ENCODE results near the gene PLP2.
"Not testable (repeated sequence)": the region's sequence is repeated elsewhere in the genome, so short reads cannot be mapped to it uniquely, and the experiment has no call there.

The PLP2 gene

GRCh38 chrX:49148390-49149100 lies 23.2 kb upstream of the PLP2 start:
- H3K36me3 ChIP-seq (ENCODE audit: control insufficient read depth, low read depth, low read length); H3K27ac ChIP-seq (ENCODE audit: low read length); H3K4me1 ChIP-seq (ENCODE audit: control insufficient read depth, low read depth, low read length); H3K9ac ChIP-seq (ENCODE audit: low read length); H3K27me3 ChIP-seq (ENCODE audit: control insufficient read depth, insufficient read depth, low read length); H3K9me3 ChIP-seq (ENCODE audit: control insufficient read depth, low read depth, low read length); H3K4me3 ChIP-seq (ENCODE audit: low read length): not testable (repeated sequence)

DNA sequence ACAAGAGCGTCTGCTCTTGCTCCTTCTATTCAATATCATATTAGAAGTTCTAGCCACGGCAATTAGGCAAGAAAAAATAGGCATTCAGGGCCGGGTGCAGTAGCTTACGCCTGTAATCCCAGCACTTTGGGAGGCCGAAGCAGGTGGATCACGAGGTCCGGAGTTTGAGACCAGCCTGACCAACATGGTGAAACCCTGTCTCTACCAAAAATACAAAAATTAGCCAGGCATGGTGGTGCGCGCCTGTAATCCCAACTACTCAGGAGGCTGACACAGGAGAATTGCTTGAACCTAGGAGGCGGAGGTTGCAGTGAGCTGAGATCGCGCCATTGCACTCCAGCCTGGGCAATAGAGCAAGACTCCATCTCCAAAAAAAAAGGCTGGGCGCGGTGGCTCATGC lies 22.4 kb upstream of the PLP2 start:
- H3K4me3 ChIP-seq (ENCODE audit: low read length); H3K9me3 ChIP-seq (ENCODE audit: control insufficient read depth, low read depth, low read length); H3K4me1 ChIP-seq (ENCODE audit: control insufficient read depth, low read depth, low read length); H3K27ac ChIP-seq (ENCODE audit: low read length); H3K36me3 ChIP-seq (ENCODE audit: control insufficient read depth, low read depth, low read length); H3K27me3 ChIP-seq (ENCODE audit: control insufficient read depth, insufficient read depth, low read length); H3K9ac ChIP-seq (ENCODE audit: low read length): not testable (repeated sequence)

- H3K36me3 ChIP-seq (ENCODE audit: control insufficient read depth, low read depth, low read length), result no peaks in the 10 kb centered on the region
- H3K4me1 ChIP-seq (ENCODE audit: control insufficient read depth, low read depth, low read length), result no peaks in the 10 kb centered on the region
- H3K9me3 ChIP-seq (ENCODE audit: control insufficient read depth, low read depth, low read length), result no peaks in the 10 kb centered on the region
- H3K27ac ChIP-seq (ENCODE audit: low read length), result no peak overlapping the region
- no peak overlapping the region for H3K4me3 ChIP-seq (ENCODE audit: low read length)
- no peak overlapping the region for H3K9ac ChIP-seq (ENCODE audit: low read length)
- no peaks in the 10 kb centered on the region for H3K27me3 ChIP-seq (ENCODE audit: control insufficient read depth, insufficient read depth, low read length)
These were observed 18.2 kb upstream of the PLP2 start for GRCh38 chrX:49153467-49153866.

- peak overlapping the region; percentile 78 for H3K4me3 ChIP-seq (ENCODE audit: low read length)
- no peaks in the 10 kb centered on the region for H3K36me3 ChIP-seq (ENCODE audit: control insufficient read depth, low read depth, low read length)
- no peaks in the 10 kb centered on the region for H3K4me1 ChIP-seq (ENCODE audit: control insufficient read depth, low read depth, low read length)
- H3K9me3 ChIP-seq (ENCODE audit: control insufficient read depth, low read depth, low read length), result no peaks in the 10 kb centered on the region
- H3K9ac ChIP-seq (ENCODE audit: low read length), result no peak overlapping the region
- no peak overlapping the region for H3K27ac ChIP-seq (ENCODE audit: low read length)
- H3K27me3 ChIP-seq (ENCODE audit: control insufficient read depth, insufficient read depth, low read length), result peaks cover 5% of the 10 kb centered on the region
These were observed 16.3 kb upstream of the PLP2 start for GRCh38 chrX:49155243-49155899.

GRCh38 chrX:49155900-49156837 lies 15.5 kb upstream of the PLP2 start:
- H3K36me3 ChIP-seq (ENCODE audit: control insufficient read depth, low read depth, low read length), result no peaks in the 10 kb centered on the region
- H3K27ac ChIP-seq (ENCODE audit: low read length), result no peak overlapping the region
- H3K4me3 ChIP-seq (ENCODE audit: low read length), result peak overlapping the region; percentile 78
- peak overlapping the region; percentile 62 for H3K9ac ChIP-seq (ENCODE audit: low read length)
- H3K27me3 ChIP-seq (ENCODE audit: control insufficient read depth, insufficient read depth, low read length), result peaks cover 5% of the 10 kb centered on the region
- H3K4me1 ChIP-seq (ENCODE audit: control insufficient read depth, low read depth, low read length), result no peaks in the 10 kb centered on the region
- no peaks in the 10 kb centered on the region for H3K9me3 ChIP-seq (ENCODE audit: control insufficient read depth, low read depth, low read length)

GRCh38 chrX:49157194-49157593 lies 14.5 kb upstream of the PLP2 start:
- H3K9ac ChIP-seq (ENCODE audit: low read length), result no peak overlapping the region
- H3K9me3 ChIP-seq (ENCODE audit: control insufficient read depth, low read depth, low read length), result no peaks in the 10 kb centered on the region
- H3K27ac ChIP-seq (ENCODE audit: low read length), result no peak overlapping the region
- no peak overlapping the region for H3K4me3 ChIP-seq (ENCODE audit: low read length)
- no peaks in the 10 kb centered on the region for H3K36me3 ChIP-seq (ENCODE audit: control insufficient read depth, low read depth, low read length)
- H3K27me3 ChIP-seq (ENCODE audit: control insufficient read depth, insufficient read depth, low read length), result peaks cover 14% of the 10 kb centered on the region
- H3K4me1 ChIP-seq (ENCODE audit: control insufficient read depth, low read depth, low read length), result no peaks in the 10 kb centered on the region

- H3K27me3 ChIP-seq (ENCODE audit: control insufficient read depth, insufficient read depth, low read length), result peaks cover 27% of the 10 kb centered on the region
- no peaks in the 10 kb centered on the region for H3K9me3 ChIP-seq (ENCODE audit: control insufficient read depth, low read depth, low read length)
- H3K36me3 ChIP-seq (ENCODE audit: control insufficient read depth, low read depth, low read length), result no peaks in the 10 kb centered on the region
- no peak overlapping the region for H3K27ac ChIP-seq (ENCODE audit: low read length)
- no peak overlapping the region for H3K9ac ChIP-seq (ENCODE audit: low read length)
- H3K4me1 ChIP-seq (ENCODE audit: control insufficient read depth, low read depth, low read length), result no peaks in the 10 kb centered on the region
- H3K4me3 ChIP-seq (ENCODE audit: low read length), result no peak overlapping the region
These were observed 10.8 kb upstream of the PLP2 start for GRCh38 chrX:49160908-49161307.

DNA sequence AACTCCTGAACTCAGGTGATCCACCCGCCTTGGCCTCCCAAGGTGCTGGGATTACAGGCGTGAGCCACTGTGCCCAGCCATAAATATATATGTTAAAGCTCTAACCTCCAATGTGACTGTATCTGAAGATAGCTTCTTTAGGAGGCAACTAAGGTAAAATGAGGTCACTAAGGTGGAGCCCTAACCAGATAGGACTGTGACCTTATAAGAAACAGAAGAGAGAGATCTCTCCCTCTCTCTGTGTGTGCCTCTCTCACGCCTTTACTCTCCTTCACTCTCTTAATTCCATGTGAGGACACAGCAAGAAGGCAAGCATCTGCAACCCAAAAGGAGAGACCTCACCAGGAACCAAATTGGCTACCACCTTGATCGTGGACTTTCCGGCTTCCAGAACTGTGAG lies 10.1 kb upstream of the PLP2 start:
- Histone ChIP-seq H3K27ac (ENCODE audit: low read length) (no peak overlapping the region), H3K36me3 (ENCODE audit: control insufficient read depth, low read depth, low read length) (no peaks in the 10 kb centered on the region), H3K27me3 (ENCODE audit: control insufficient read depth, insufficient read depth, low read length) (peaks cover 27% of the 10 kb centered on the region), H3K4me3 (ENCODE audit: low read length) (no peak overlapping the region), H3K9me3 (ENCODE audit: control insufficient read depth, low read depth, low read length) (no peaks in the 10 kb centered on the region), H3K4me1 (ENCODE audit: control insufficient read depth, low read depth, low read length) (no peaks in the 10 kb centered on the region), H3K9ac (ENCODE audit: low read length) (no peak overlapping the region)

DNA sequence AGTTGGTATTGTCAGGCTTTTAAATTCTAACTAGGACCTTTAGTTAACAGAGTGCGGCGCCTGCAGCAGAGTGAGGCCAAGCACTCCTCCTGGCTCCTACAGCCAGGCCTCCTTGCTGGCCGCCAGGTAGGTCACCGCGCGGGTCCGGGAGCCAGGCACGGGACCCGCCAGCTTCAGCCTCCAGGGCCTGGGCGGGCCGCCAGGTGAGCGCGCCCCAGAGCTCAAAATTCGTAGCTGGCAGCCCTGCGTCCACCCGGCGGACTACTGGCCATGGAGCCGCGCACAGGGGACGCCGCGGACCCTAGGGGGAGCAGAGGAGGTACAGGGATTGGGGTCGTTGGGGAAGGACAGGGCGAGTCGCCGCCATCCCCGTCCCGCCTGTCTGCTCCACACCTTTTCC lies 9.1 kb upstream of the PLP2 start, which contains the start of gene MAGIX:
Gene MAGIX, plus strand, starts transcription at position 139 of the 400 bp plus-strand sequence. Its CDS starts 132 bp downstream, at position 271.
- Histone ChIP-seq H3K9ac (ENCODE audit: low read length) (no peak within 1 kb of the TSS), H3K4me3 (ENCODE audit: low read length) (peak within 1 kb of the TSS; percentile 65), H3K27me3 (ENCODE audit: control insufficient read depth, insufficient read depth, low read length) (peaks cover 27% of the 10 kb centered on the region), H3K9me3 (ENCODE audit: control insufficient read depth, low read depth, low read length) (no peaks in the 10 kb centered on the region), H3K36me3 (ENCODE audit: control insufficient read depth, low read depth, low read length) (no peaks in the 10 kb centered on the region), H3K4me1 (ENCODE audit: control insufficient read depth, low read depth, low read length) (peaks cover 3% of the 10 kb centered on the region), H3K27ac (ENCODE audit: low read length) (no peak within 1 kb of the TSS)

DNA sequence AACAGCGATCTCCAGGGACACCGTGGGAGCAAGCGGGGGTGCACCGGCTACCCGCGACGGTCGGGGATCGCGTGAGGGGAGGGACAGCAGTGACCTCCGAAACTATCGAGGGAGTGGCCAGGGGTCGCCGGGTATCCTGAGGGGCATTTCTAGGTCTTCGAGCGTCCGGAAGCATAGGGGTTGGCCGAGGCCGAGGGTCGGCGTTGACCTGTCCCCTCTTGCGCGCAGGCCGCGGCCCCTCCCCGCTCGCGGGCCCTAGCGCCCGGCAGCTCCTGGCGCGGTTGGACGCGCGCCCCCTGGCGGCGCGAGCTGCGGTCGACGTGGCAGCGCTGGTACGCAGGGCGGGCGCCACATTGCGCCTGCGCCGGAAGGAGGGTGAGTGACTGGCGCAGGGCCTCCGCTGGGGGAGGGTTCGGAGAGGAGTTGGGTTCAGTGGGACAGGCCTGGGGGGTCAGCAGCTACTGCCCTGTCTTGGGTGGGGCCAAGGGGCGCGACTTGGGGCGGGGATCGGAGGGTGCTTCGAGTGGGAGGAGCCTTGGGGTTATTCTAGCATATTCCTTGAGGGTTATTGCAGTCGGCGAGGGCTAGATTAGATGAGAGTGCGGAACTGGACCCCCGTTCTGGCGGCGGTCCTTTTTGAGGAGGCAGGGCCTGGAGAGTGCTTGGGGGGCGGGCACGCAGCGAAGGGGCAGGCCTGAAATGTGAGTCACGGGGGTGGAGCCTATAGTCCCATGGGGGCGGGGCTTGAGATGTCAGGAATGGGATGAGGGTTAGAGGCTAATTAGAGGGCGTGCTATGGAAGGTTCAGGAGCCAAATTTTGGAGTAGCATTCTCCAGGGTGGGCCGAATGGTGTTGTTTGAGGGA lies 7.9 kb upstream of the PLP2 start:
- Histone ChIP-seq H3K9me3 (ENCODE audit: control insufficient read depth, low read depth, low read length) (no peaks in the 10 kb centered on the region), H3K36me3 (ENCODE audit: control insufficient read depth, low read depth, low read length) (no peaks in the 10 kb centered on the region), H3K27me3 (ENCODE audit: control insufficient read depth, insufficient read depth, low read length) (peaks cover 26% of the 10 kb centered on the region), H3K4me3 (ENCODE audit: low read length) (peak overlapping the region; percentile 65), H3K27ac (ENCODE audit: low read length) (no peak overlapping the region), H3K9ac (ENCODE audit: low read length) (peak overlapping the region; percentile 42), H3K4me1 (ENCODE audit: control insufficient read depth, low read depth, low read length) (peaks cover 6% of the 10 kb centered on the region)
